ENCODE data around the gene GALNS.

- TF ChIP-seq YY1 (IDR thresholded peaks at IDR 0.05; ENCODE audit: insufficient read depth, insufficient read length) (no peak), ZNF274 (IDR thresholded peaks at IDR 0.05; ENCODE audit: low read depth, low read length) (no peak), SUZ12 (IDR thresholded peaks at IDR 0.05; ENCODE audit: extremely low read depth, insufficient read depth, insufficient read length) (no peak)
Measured at GRCh38 chr16:88855176-88855575, 1.6 kb downstream of the GALNS start.

Data from NT2/D1 (cell line).